Epithelial cell of proximal tubule (primary cell): ENCODE measurements around the gene APOA5. TPM values are rescaled to one million over a fixed set of nuclear protein-coding genes. Genes with fewer than 3 reads are reported as not detected.

Source experiments
- DNase-seq: peaks from one replicate; pipeline ENCODE4 v3.0.0-alpha.2; 2011; ENCODE audit warnings: low read depth
- H3K4me3 ChIP-seq: 2 replicates; pipeline ENCODE4 v1.5.1; 2011; ENCODE audit warnings: low read depth, mild to moderate bottlenecking, low read length
- CTCF ChIP-seq: conservative IDR thresholded peaks from 2 replicates; pipeline ENCODE4 v1.5.1; 2012; ENCODE audit warnings: low read depth, mild to moderate bottlenecking, low read length
- total RNA-seq: library from RNA; depleted of rRNA; stranded (reverse); fragments of >200 nt; gene quantifications from 2 replicates; pipeline ENCODE4 v1.2.3, GENCODE V29; 2015

APOA5 gene
- total RNA-seq, 1 donor from 2014 or later: not detected

- no peak overlapping the region for H3K4me3 ChIP-seq
Measured at GRCh38 chr11:116831790-116832349, 40.2 kb upstream of the APOA5 start.

DNA sequence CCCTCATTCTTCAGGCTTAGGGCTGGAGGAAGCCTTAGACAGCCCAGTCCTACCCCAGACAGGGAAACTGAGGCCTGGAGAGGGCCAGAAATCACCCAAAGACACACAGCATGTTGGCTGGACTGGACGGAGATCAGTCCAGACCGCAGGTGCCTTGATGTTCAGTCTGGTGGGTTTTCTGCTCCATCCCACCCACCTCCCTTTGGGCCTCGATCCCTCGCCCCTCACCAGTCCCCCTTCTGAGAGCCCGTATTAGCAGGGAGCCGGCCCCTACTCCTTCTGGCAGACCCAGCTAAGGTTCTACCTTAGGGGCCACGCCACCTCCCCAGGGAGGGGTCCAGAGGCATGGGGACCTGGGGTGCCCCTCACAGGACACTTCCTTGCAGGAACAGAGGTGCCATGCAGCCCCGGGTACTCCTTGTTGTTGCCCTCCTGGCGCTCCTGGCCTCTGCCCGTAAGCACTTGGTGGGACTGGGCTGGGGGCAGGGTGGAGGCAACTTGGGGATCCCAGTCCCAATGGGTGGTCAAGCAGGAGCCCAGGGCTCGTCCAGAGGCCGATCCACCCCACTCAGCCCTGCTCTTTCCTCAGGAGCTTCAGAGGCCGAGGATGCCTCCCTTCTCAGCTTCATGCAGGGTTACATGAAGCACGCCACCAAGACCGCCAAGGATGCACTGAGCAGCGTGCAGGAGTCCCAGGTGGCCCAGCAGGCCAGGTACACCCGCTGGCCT, 38.7 kb upstream of the APOA5 start:
- H3K4me3 ChIP-seq: no peak overlapping the region
- no peak for TF ChIP-seq CTCF
- no peak for DNase-seq

More at GRCh38 chr11:116831790-116832349, 40.2 kb upstream of the APOA5 start:
- no peak for DNase-seq
- no peak for TF ChIP-seq CTCF

GRCh38 chr11:116829525-116830183, 38.0 kb upstream of the APOA5 start, which contains the start of gene APOC3:
TSS of gene APOC3 (plus strand) at chr11:116829907. CDS start at chr11:116830583, 676 bp downstream.
- no peak for DNase-seq
- TF ChIP-seq CTCF: no peak
- no peak within 1 kb of the TSS for H3K4me3 ChIP-seq

DNA sequence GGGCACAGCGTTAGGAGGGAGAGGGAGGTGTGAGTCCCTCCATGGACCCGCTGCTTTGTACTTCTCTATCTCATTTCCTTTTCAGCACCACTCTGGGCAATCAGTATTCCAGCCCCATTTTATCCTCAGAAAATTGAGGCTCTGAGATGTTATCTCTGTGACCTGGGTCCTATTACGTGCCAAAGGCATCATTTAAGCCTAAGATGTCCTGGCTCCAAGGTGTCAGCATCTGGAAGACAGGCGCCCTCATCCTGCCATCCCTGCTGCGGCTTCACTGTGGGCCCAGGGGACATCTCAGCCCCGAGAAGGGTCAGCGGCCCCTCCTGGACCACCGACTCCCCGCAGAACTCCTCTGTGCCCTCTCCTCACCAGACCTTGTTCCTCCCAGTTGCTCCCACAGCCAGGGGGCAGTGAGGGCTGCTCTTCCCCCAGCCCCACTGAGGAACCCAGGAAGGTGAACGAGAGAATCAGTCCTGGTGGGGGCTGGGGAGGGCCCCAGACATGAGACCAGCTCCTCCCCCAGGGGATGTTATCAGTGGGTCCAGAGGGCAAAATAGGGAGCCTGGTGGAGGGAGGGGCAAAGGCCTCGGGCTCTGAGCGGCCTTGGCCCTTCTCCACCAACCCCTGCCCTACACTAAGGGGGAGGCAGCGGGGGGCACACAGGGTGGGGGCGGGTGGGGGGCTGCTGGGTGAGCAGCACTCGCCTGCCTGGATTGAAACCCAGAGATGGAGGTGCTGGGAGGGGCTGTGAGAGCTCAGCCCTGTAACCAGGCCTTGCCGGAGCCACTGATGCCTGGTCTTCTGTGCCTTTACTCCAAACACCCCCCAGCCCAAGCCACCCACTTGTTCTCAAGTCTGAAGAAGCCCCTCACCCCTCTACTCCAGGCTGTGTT, 37.2 kb upstream of the APOA5 start:
- no peak for TF ChIP-seq CTCF
- H3K4me3 ChIP-seq: no peak overlapping the region
- no peak for DNase-seq

DNA sequence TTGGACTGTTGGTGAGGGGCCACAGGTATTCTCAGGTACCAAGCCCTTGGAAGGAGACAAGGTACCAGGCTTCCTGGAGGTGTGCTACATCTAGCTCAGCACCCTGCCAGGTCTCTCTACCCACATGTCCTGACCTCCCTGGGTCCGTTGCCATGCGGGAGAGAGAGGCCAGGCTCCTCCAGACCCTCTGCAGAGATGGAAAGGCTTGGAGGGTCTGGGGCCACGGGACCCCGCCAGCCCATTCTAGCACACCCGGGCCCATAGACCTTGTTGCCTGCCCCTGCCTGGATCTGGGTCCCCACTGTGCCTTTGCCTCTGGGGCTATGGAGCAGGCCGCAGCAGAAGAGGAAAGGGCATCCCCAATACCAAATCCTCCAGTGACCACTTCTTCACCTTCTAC, 35.8 kb upstream of the APOA5 start:
- H3K4me3 ChIP-seq: no peak overlapping the region
- DNase-seq: no peak
- no peak for TF ChIP-seq CTCF

- TF ChIP-seq CTCF: no peak
- no peak for DNase-seq
- no peak overlapping the region for H3K4me3 ChIP-seq
Measured at GRCh38 chr11:116826751-116827431, 35.2 kb upstream of the APOA5 start.
